Measurements from ENCODE around the gene RPUSD3.
"Not testable (repeated sequence)": the region's sequence is repeated elsewhere in the genome, so short reads cannot be mapped to it uniquely, and the experiment has no call there.

The RPUSD3 gene, protein sequence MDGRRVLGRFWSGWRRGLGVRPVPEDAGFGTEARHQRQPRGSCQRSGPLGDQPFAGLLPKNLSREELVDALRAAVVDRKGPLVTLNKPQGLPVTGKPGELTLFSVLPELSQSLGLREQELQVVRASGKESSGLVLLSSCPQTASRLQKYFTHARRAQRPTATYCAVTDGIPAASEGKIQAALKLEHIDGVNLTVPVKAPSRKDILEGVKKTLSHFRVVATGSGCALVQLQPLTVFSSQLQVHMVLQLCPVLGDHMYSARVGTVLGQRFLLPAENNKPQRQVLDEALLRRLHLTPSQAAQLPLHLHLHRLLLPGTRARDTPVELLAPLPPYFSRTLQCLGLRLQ

DNA sequence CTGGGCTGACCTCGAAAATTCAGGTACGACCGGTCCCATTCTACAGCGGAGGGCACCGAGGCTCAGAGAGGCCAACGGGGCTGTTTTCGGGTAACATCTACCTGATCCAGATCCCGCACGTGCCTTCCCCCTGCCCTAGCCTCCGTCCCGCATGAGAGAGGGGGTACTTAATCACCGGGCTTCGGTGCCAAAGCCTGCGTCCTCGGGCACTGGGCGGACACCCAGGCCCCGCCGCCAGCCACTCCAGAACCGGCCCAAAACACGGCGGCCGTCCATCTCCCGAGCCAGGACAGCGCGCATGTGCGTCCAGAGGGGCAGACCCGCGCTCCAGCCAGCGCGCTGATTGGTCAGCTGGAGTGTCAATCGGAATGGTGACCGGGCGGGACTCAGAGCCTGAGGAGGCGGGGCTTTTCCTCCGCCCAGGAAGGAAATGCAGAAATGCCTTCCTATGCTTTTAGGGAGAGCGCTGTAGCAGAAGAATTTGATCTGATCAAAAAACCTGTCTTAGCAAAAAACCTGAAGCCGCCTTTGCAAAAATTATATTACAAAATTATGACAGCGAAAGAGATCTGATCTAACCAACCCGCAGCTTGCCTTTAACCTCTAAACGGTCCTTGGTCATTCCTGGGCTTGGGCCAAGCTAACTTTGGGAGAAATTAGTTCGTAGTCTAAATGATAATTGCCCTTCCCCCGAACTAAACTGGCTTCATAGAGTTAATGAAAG is at the start of gene RPUSD3:
TSS of gene RPUSD3 (minus strand) at position 294 of the 724 bp plus-strand sequence. CDS start at position 276, 18 bp downstream.
- DNase-seq = peak; percentile 91

DNA sequence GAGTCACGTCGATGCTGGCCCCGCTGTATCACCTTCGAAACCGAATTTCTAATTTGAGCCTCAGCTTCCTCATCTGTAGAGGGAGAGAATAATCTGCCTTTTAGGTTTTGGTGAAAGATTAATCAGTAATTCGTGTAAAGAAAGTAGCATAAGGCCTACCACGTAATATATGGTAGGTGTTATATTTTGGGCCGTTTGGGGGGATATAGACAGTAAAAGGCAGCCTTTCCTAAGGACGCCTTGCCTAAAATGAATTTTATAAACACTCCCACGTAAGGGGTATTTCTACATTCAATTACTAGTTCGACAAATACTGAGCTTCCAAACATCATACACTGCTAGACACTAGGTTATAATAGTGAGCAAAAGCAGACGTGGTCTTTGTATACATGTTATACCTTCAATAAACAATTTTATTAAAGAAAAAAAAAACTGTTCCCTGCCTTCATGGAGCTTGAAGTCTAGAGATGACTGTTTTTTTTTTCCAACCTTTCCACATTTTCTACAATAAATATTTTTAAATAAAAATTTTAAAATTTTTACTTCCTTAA is 47.3 kb upstream of the RPUSD3 start:
- DNase-seq = no peak

DNA sequence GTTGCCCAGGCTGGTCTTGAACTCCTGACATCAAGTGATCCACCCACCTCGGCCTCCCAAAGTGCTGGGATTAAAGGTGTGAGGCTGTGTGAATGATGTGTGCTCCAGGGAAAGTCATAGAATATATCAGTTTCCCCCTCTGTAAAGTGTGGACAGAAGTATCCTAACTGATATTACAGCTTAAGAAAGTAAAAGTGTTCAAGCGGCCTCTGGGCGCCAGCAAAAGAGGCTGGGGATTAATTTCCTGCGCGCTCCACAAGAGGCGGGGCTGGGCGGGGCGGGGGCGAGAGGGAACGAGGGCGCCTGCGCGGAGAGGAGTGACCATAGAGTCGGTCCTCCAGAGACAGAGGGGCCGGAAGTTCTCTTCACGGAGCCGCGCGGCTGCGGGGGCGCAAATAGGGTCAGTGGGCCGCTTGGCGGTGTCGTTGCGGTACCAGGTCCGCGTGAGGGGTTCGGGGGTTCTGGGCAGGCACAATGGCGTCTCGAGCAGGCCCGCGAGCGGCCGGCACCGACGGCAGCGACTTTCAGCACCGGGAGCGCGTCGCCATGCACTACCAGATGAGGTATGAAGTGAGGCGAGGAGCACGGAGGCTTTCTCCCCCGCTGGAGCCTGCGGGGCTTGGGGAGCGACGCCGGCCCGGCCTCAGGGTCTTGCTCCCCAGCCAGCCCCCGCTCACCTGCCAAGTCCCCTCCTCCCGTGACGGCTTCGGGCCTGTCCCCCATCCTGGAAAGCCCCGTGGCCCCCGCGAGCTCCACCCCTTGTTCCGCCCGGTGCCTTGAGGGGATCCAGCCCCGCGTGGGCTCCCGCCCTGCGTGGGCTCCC is 46.7 kb upstream of the RPUSD3 start, which contains the start of gene JAGN1:
TSS of gene JAGN1 (plus strand) at position 362 of the 823 bp plus-strand sequence. CDS start at position 475, 113 bp downstream.
- DNase-seq = peak; percentile 88

DNA sequence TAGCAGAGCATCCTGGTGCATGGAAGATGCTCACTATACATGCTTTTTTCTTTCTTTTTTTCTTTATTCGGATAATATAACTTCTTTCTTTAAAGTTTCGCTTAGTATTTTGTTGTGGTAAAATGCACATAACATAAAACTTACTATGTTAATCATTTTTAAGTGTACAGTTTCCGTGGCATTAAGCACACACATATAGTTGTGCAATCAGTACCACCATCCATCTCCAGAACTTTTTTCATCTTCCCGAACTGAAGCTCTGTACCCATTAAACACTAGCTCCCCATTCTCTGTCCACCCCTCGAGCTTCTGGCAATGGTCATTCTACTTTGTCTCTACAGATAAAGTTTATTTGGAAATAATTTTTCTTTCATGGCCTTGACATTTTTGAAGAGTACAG is 45.6 kb upstream of the RPUSD3 start:
- DNase-seq = no peak

- DNase-seq = no peak
Observed at GRCh38 chr3:9888540-9888939, 44.7 kb upstream of the RPUSD3 start.

- DNase-seq = no peak
Observed at GRCh38 chr3:9887480-9887879, 43.7 kb upstream of the RPUSD3 start.

GRCh38 chr3:9886328-9886727 is 42.5 kb upstream of the RPUSD3 start:
- DNase-seq = no peak

GRCh38 chr3:9884555-9885165 is 40.9 kb upstream of the RPUSD3 start:
- no peak for DNase-seq

DNA sequence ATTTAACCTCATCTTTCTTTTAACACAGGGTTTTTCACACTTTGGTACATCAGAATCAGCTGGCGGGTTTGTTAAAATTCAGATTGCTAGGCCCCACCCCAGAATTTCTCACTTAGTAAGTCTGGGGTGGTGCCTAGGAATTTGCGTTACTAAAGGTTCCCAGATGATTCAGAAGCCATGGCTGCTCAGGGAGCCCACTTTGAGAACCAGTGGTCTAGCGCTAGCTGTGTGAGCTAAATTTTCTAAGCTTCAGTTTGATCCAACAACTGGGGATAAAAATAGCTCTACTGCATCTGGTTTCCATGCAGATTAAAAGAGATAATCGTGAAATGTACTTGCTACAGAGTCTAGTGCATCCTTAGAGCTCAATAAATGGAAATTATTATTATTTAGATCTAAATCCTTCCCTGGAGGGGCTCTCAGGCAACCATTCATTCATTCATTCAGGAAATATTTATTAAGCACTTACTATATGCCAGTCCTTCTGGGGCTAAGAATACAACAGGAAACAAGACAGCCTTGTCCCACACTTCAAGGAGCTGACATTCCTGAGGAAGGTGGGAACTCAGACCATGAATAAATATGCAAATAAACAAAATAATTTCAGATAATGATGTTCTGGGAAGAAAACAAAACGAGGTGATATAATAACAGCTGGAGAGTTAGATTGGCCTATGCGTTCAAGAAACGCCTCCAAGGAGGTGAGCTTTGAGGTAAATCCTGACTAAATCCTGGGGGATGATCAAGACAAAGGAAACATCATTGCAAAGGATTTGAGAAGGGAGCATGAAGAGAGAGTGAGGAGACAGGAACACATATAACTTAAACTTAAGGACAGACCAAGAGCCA is 40.1 kb upstream of the RPUSD3 start:
- no peak for DNase-seq

- DNase-seq = no peak
Observed at GRCh38 chr3:9881441-9881840, 37.6 kb upstream of the RPUSD3 start.

GRCh38 chr3:9879830-9880549 is 36.2 kb upstream of the RPUSD3 start, which contains the start of gene CIDEC:
Gene CIDEC (minus strand): TSS chr3:9880253. CDS start chr3:9878486, 1,767 bp downstream.
- DNase-seq = no peak

DNA sequence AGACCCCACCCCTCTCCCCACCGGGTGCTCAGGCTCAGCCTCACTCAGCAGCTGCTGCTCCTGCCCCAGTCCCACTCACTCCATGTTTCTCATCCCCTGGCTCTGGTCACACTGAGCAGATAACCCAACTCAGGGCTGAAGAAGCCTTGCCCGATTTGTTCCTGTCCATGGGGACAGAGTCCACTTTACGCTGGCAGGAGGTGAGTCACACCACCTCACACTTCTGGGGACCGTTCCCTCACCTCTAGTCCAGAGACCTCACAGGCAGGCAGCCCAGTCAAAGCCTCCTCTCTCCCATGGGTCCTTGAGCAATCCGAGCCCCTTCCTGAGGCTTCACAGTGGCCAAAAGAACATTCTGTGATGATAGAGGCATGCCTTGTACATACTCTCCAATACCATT is 34.9 kb upstream of the RPUSD3 start:
- no peak for DNase-seq

DNA sequence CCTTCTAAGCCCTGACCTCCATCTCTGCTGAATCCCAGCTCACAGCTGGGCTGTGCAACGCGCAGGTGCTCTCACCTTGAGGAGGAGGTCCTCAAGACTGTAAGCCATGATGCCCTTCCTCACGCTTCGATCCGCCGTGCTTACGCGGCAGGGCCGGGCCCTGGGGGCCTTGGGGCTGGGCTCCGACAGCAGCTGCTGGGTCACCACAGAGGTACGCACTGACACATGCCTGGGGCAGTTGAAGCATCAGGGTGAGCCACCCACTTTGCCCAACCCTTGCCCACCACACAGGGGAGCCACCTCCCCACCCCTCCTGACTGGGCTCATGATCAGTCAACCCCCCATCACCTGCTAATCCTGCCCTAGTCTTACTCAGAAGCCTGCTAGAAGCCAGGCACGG is 33.2 kb upstream of the RPUSD3 start:
- DNase-seq = no peak

- not testable (repeated sequence) for DNase-seq
Observed at GRCh38 chr3:9876255-9876654, 32.4 kb upstream of the RPUSD3 start.

GRCh38 chr3:9875448-9875847 is 31.6 kb upstream of the RPUSD3 start:
- DNase-seq = no peak

GRCh38 chr3:9872067-9872466 is 28.3 kb upstream of the RPUSD3 start:
- not testable (repeated sequence) for DNase-seq

GRCh38 chr3:9870978-9871377 is 27.2 kb upstream of the RPUSD3 start:
- DNase-seq = no peak

DNA sequence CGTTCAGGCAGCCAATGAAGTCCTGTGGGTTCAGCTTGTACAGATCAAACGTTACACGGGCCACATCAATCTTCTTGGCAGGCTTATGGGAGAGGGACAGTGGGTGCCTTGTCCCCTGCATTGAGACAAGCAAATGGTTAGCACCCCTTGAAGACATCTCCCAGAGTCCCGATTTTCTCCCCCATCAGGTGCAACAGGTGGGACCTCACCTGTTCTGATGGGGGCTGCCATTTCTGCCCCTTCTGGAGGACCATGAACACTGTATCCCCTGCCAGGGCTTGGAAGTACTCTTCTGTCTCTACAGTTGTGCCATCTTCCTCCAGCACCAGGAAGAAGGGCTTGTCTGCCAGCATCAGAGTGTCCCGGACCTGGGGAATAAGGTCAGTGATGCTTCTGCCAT is 26.1 kb upstream of the RPUSD3 start:
- no peak for DNase-seq

DNA sequence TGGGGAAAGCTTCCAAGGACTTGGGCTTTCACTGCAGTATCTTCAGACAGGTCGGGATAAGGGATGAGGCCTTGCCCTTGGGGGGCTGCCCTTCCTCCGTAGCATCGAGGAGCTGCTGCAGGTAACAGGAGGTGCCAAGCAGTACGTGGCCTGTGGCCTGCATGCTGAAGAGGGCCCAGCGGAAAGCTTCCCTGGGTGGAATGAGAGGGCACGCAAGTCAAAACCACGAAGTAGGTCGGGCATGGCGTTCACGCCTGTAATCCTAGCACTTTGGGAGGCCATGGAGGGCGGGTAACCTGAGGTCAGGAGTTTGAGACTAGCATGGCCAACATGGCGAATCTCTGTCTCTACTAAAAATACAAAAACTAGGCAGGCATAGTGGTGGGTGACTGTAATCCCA is 23.3 kb upstream of the RPUSD3 start:
- DNase-seq = no peak

DNA sequence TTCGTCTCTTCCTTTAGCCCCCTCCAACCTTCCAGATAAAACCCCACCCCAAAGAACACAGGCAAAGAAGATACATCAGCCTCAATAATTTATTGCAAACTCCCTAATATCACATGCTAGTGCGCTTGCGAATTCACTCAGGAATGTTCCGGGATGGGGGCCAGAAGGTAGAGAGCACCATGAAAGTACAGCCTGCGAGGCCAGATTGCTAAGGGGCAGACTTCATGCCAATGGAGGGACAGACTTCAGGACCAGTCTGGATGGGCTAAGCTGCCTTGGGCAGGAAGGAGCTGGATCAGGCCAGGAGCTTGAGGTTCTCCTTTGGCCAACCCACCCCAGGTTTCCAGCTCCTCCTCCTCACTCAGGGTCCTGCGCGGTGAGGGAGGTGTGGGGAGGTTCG is 22.8 kb upstream of the RPUSD3 start:
- DNase-seq = no peak

- not testable (repeated sequence) for DNase-seq
Observed at GRCh38 chr3:9865125-9865637, 21.4 kb upstream of the RPUSD3 start.
